GM12892 (cell line): ENCODE measurements around the gene C20orf144.

Source experiments
- DNase-seq: peaks from one replicate; pipeline ENCODE4 v3.0.0; 2011; ENCODE audit not compliant: insufficient read length
- FAIRE-seq: peaks from 2 replicates; lab custom pipeline; 2011; peaks lifted over from hg19 to GRCh38; lab: Jason Lieb, UNC
- POLR2A ChIP-seq: IDR thresholded peaks from 2 replicates; pipeline ENCODE4 v1.6.1; 2011; ENCODE audit warnings: low read depth, low read length, control low read depth
- POLR2AphosphoS5 ChIP-seq: IDR thresholded peaks from 2 replicates; pipeline ENCODE4 v1.6.1; 2011; ENCODE audit warnings: low read depth, low read length, control low read depth
- TAF1 ChIP-seq: IDR thresholded peaks from 2 replicates; pipeline ENCODE4 v1.6.1; 2011; ENCODE audit warnings: low read depth, mild to moderate bottlenecking, control low read depth, low read length, borderline replicate concordance

C20orf144 gene

GRCh38 chr20:33660035-33660684, 2.0 kb upstream of the C20orf144 start:
- TF ChIP-seq TAF1 (no peak), POLR2A (no peak), POLR2AphosphoS5 (no peak)
- FAIRE-seq, result no peak
- DNase-seq, result no peak

- no peak for TF ChIP-seq POLR2A
- no peak for TF ChIP-seq POLR2AphosphoS5
- no peak for TF ChIP-seq TAF1
- FAIRE-seq (no peak), DNase-seq (no peak)
Observed at GRCh38 chr20:33660685-33661058, 1.5 kb upstream of the C20orf144 start.

GRCh38 chr20:33663161-33664084, 1.3 kb downstream of the C20orf144 start:
- FAIRE-seq (peak; percentile 96), DNase-seq (peak; percentile 93)
- TF ChIP-seq POLR2A, result peak; percentile 84
- peak; percentile 83 for TF ChIP-seq POLR2AphosphoS5
- peak; percentile 62; the same call in 1 of the 2 replicates for TF ChIP-seq TAF1

- FAIRE-seq (no peak), DNase-seq (no peak)
- TF ChIP-seq POLR2AphosphoS5 (no peak), POLR2A (no peak), TAF1 (no peak)
Observed at GRCh38 chr20:33664085-33664761, 2.1 kb downstream of the C20orf144 start.

GRCh38 chr20:33664762-33665144, 2.6 kb downstream of the C20orf144 start:
- no peak for TF ChIP-seq TAF1
- TF ChIP-seq POLR2A, result no peak
- TF ChIP-seq POLR2AphosphoS5, result no peak
- no peak for FAIRE-seq

GRCh38 chr20:33666293-33667244, 4.4 kb downstream of the C20orf144 start, which contains the start of gene ACTL10:
TSS of gene ACTL10 (plus strand) at chr20:33666943. CDS start at chr20:33667498, 555 bp downstream.
- TF ChIP-seq POLR2A (peak; percentile 79), TAF1 (0 out of 2 replicates have a peak, but pooled peaks have one; percentile 63), POLR2AphosphoS5 (peak; percentile 77)
- DNase-seq (peak; percentile 93), FAIRE-seq (peak; percentile 84)

More at GRCh38 chr20:33664762-33665144, 2.6 kb downstream of the C20orf144 start:
- no peak for DNase-seq

- FAIRE-seq, result peak; percentile 24
- peak; percentile 50 for DNase-seq
Observed at GRCh38 chr20:33667245-33667675, 5.1 kb downstream of the C20orf144 start.

GRCh38 chr20:33667676-33668465, 5.7 kb downstream of the C20orf144 start:
- no peak for TF ChIP-seq POLR2AphosphoS5
- no peak for TF ChIP-seq POLR2A
- TF ChIP-seq TAF1, result no peak
- peak; percentile 91 for DNase-seq
- peak; percentile 92 for FAIRE-seq

More at GRCh38 chr20:33667245-33667675, 5.1 kb downstream of the C20orf144 start:
- no peak for TF ChIP-seq POLR2AphosphoS5
- TF ChIP-seq POLR2A, result no peak
- no peak for TF ChIP-seq TAF1

GRCh38 chr20:33668466-33669155, 6.5 kb downstream of the C20orf144 start:
- TF ChIP-seq POLR2A (no peak; the same call in 1 of the 2 replicates), TAF1 (no peak), POLR2AphosphoS5 (no peak)
- no peak for FAIRE-seq
- no peak for DNase-seq
